ENCODE results near the gene FBXL7.

The FBXL7 gene

DNA sequence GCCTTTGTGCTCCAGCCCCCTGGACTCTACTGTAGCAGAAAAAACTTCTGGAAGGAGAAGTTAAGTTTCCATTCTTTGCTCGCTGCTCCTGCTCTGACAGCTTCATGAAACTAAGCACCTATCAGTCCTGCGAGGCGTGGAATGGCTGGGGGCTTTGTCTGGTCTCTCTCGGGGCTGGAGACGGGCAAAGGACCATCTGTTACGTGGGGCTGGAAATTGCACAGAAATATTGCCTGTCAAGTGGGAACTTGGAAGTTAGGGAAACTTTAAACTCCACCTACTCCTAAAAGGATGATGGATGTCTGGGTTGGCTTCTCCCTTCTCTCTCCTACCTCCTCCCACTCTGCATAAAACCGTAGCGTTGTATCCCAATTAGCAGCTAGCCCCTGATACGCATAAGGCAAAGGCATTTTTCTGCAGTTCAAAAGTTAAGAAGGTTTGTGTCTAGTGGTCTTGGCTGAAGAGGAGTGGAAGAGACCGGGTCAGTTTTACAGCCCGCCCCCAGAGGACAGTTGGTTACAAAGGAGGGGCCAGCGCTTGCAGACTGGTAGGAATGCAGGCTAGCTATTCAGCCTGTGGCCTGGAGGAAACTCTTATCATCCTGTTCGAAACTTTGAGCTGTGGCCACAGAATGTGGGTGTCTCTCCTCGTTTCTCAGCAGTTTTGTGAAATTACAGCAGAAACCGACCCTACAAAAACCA is 1.3 kb downstream of the FBXL7 start:
- DNase-seq (ENCODE audit: low read depth in 2 of 3, low spot score in 1 of 3) = no peak

GRCh38 chr5:15502208-15502607 is 2.2 kb downstream of the FBXL7 start:
- no peak for DNase-seq (ENCODE audit: low read depth in 2 of 3, low spot score in 1 of 3)

GRCh38 chr5:15506146-15506545 is 6.2 kb downstream of the FBXL7 start:
- no peak for DNase-seq (ENCODE audit: low read depth in 2 of 3, low spot score in 1 of 3)

GRCh38 chr5:15506897-15507296 is 6.9 kb downstream of the FBXL7 start:
- DNase-seq (ENCODE audit: low read depth in 2 of 3, low spot score in 1 of 3) = no peak

DNA sequence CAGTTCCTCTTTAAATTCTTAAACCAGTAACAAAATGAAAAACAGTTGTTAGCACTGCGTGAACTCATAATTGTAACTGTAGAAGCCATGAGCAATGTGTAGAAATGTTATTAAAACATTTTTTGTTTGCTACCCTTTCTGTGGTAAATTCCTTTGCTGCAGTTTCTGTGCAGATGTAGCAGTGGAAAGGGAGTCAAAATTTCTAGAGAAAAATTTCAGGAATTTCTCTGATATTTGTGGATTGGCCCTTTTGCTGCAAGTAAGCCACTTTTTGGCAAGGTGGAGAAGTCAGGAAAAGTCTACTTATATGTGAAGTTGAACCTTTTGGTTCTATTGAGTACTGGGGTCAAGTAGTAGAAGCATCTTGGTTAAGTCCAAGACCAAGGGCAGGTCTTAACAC is 10.1 kb downstream of the FBXL7 start:
- no peak for DNase-seq (ENCODE audit: low read depth in 2 of 3, low spot score in 1 of 3)

- DNase-seq (ENCODE audit: low read depth in 2 of 3, low spot score in 1 of 3) = no peak
Measured at GRCh38 chr5:15510831-15511230, 10.9 kb downstream of the FBXL7 start.

GRCh38 chr5:15513431-15513830 is 13.5 kb downstream of the FBXL7 start:
- no peak for DNase-seq (ENCODE audit: low read depth in 2 of 3, low spot score in 1 of 3)

GRCh38 chr5:15513911-15514310 is 13.9 kb downstream of the FBXL7 start:
- DNase-seq (ENCODE audit: low read depth in 2 of 3, low spot score in 1 of 3) = no peak

DNA sequence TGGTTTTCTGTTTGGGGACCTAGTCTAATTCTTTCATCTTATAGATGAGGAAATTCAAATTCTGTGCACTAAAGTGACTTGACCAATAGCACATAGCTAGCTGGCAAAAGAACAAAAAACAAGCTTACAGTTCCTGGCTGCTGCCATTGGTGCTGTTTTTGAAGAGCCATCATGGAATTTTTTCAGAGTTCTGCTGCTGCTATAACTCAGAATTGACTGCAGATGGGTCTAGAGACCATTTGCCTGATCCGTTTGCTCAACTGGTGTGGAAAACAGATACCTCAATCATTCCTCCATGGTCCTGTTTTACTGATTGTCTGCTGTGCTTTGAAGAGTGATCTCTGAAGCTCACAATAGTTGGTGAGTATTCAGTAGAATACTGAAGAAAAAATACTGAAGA is 15.2 kb downstream of the FBXL7 start:
- DNase-seq (ENCODE audit: low read depth in 2 of 3, low spot score in 1 of 3) = no peak

DNA sequence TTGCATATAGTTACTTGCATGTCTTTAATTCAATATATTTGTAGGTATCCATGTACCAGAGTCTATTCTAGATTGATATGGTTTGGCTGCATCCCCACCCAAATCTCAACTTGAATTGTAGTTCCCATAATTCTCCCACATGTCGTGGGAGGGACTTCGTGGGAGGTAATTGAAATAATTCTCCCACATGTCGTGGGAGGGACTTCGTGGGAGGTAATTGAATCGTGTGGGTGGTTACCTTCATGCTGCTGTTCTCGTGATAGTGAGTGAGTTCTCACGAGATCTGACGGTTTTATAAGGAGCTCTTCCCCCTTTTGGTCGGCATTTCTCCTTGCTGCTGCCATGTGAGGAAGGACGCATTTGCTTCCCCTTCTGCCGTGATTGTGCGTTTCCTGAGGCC is 16.5 kb downstream of the FBXL7 start:
- DNase-seq (ENCODE audit: low read depth in 2 of 3, low spot score in 1 of 3) = no peak

DNA sequence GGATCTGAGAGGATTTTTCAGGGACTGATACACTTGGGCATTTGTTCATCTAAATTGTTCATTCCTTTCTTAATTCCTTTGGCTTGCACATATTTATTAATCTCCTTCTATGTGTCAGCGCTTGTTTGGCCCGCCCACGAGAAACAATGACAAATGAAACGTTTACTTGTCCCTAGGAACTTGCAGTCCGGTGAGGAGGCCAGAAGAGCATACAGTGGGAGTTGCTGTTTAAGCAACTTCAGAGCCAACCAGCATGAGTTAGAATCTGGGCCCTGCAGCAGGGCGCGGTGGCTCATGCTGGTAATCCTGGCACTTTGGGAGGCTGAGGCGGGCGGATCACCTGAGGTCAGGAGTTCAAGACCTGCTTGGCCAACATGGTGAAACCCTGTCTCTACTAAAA is 18.8 kb downstream of the FBXL7 start:
- DNase-seq (ENCODE audit: low read depth in 2 of 3, low spot score in 1 of 3) = no peak

DNA sequence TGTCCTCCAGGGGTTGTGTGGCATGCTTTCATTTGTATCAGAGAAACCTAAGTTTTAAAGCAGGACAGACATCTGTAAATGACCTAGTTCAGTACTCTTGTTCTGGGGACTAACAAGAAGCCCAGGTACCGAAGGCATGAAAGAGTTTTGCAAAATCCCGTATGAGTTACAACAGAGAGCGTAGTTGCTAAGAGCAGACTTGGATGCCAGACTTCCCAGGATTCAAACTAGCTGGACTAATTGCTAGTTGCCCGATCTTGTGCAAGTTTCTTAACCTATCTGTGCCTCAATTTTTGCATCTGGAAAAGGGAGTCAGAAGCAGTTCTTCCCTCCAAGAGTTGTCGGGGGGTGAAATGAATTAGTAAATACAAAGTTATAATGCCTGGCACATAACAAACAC is 20.9 kb downstream of the FBXL7 start:
- no peak for DNase-seq (ENCODE audit: low read depth in 2 of 3, low spot score in 1 of 3)

DNA sequence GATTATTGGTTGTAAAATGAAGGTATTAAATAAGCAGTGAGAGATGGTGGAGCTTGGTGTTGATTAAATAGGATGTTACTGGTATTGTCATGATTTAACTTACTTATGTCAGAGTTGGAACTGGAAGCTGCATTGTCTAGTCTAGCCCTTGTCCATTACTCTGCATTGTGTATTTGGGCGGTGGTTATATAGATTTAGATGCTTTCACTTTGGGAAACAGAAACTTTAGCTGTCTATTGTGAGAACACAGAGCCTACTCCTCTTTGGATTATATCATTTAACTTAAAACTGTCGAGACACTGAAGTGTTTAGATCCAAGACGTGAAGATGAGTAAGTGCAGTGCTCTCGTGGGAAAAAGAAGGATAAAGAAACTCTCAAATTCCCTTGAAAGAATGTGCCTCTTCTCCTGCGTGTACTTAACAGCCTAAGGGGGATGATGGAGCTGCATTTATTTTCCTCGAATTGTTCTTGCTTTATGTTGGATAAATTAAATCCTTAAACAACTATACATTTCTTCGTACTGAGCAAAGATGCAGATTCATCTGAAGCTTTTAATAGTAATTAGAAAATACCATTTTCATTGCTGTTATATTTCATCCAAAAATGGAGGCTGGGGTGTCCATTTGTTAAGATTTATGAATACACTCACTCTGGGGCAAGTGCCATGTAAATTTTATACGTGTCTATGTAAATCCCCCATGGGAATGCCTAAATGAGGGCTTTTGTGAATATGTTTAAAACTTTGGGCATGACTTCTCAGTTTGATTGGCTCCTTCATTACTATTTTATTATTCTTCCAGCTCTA is 21.6 kb downstream of the FBXL7 start:
- no peak for DNase-seq (ENCODE audit: low read depth in 2 of 3, low spot score in 1 of 3)

- no peak for DNase-seq (ENCODE audit: low read depth in 2 of 3, low spot score in 1 of 3)
Measured at GRCh38 chr5:15522187-15522520, 22.2 kb downstream of the FBXL7 start.

GRCh38 chr5:15524712-15525111 is 24.7 kb downstream of the FBXL7 start:
- no peak for DNase-seq (ENCODE audit: low read depth in 2 of 3, low spot score in 1 of 3)

GRCh38 chr5:15525703-15526275 is 25.8 kb downstream of the FBXL7 start:
- no peak for DNase-seq (ENCODE audit: low read depth in 2 of 3, low spot score in 1 of 3)

GRCh38 chr5:15526413-15526812 is 26.4 kb downstream of the FBXL7 start:
- DNase-seq (ENCODE audit: low read depth in 2 of 3, low spot score in 1 of 3) = no peak

DNA sequence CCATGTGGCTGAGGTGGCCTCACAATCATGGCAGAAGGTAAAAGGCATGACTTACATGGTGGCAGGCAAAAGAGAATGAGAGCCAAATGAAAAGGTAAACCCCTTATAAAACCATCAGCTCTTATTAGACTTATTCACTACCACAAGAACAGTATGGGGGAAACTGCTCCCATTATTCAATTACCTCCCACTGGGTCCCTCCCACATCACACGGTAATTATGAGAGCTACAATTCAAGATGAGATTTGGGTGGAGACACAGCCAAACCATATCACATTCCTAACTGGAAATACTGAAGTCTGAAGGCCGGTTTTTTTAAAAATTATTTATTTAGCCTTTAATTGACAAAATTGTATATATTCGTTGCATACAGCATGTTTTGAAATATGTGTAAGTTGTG is 28.5 kb downstream of the FBXL7 start:
- DNase-seq (ENCODE audit: low read depth in 2 of 3, low spot score in 1 of 3) = no peak

GRCh38 chr5:15529013-15529412 is 29.0 kb downstream of the FBXL7 start:
- DNase-seq (ENCODE audit: low read depth in 2 of 3, low spot score in 1 of 3) = no peak

GRCh38 chr5:15529821-15530220 is 29.8 kb downstream of the FBXL7 start:
- DNase-seq (ENCODE audit: low read depth in 2 of 3, low spot score in 1 of 3) = no peak

DNA sequence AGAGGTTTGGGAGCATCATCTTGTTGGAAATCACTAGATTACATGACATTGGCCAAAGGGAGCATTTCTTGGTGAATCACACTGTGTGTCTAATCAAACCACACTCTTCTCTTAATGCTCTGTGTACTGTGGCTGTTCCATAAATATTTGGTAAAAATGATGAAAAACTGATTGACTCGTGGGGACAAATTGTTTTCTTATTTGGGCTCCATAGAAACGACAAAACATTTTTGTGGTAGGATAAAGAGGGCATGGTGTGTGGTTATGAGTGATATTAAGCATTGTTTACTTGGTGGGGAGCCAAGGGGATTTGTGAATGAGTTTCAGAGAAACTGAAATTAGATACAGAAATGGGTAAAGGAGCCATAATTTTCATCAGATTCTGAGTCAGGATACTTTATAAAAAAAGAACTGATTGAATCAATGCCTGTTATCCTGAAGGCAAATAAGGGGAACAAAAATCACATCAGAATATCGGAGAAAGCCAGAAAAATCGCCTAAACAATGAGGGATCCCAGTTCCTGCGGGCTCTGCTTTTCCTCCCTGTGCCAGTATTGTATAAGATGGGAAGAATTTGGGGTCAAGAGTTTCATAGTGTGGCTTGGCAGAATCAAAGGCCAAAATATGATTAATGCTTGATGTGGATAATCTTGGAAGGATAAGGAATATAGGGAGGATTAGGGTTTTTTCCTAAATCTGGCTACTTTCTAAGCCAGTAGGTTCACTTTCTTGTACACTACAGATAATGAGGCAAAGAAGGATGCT is 33.3 kb downstream of the FBXL7 start:
- no peak for DNase-seq (ENCODE audit: low read depth in 2 of 3, low spot score in 1 of 3)

- DNase-seq (ENCODE audit: low read depth in 2 of 3, low spot score in 1 of 3) = no peak
Measured at GRCh38 chr5:15535938-15536337, 36.0 kb downstream of the FBXL7 start.

Data from stimulated activated CD4-positive, alpha-beta T cell treated with anti-CD3 and anti-CD28 coated beads, Interleukin-12 subunit alpha, Interleukin-12 subunit beta, amount 100 ng/mL, for 48 hours (primary cell).